Stimulated activated naive B cell treated with anti-CD40 and anti-IgM and Interleukin-4, amounts not matched to agents 10 μg/mL and 1 μg/mL and 100 μg/mL, for 72 hours (primary cell): ENCODE data around the gene DNTT.

ENCODE experiments used
- ATAC-seq, 2 donors: fragments of 150-1000 bp; cut with Tn5 transposase; replicated peaks; 2 replicates each; pipeline ENCODE4 v1.10.0; 2021; ENCODE audit warnings: moderate library complexity in 1 of 2
- DNase-seq: peaks from one replicate; pipeline ENCODE4 v3.0.0; 2021
- H3K27ac Mint-ChIP-seq: one replicate; pipeline ENCODE4 v1.8.0; 2022; ENCODE audit warnings: mild to moderate bottlenecking, mixed read lengths
- H3K27me3 Mint-ChIP-seq, 2 donors: one replicate each; pipeline ENCODE4 v1.8.0; 2022; ENCODE audit warnings: mixed read lengths in 2 of 2
- H3K36me3 Mint-ChIP-seq, 2 donors: one replicate each; pipeline ENCODE4 v1.8.0; 2022; ENCODE audit warnings: mixed read lengths in 2 of 2, mild to moderate bottlenecking in 1 of 2
- H3K4me1 Mint-ChIP-seq, 2 donors: one replicate each; pipeline ENCODE4 v1.8.0; 2022; ENCODE audit warnings: mixed read lengths in 2 of 2, mild to moderate bottlenecking in 1 of 2
- H3K4me3 Mint-ChIP-seq, 2 donors: one replicate each; pipeline ENCODE4 v1.8.0; 2022; ENCODE audit warnings: mild to moderate bottlenecking in 2 of 2, mixed read lengths in 2 of 2, moderate library complexity in 1 of 2
- H3K9me3 Mint-ChIP-seq, 2 donors: one replicate each; pipeline ENCODE4 v1.8.0; 2022; ENCODE audit warnings: mixed read lengths in 2 of 2, mild to moderate bottlenecking in 1 of 2

The DNTT gene

DNA sequence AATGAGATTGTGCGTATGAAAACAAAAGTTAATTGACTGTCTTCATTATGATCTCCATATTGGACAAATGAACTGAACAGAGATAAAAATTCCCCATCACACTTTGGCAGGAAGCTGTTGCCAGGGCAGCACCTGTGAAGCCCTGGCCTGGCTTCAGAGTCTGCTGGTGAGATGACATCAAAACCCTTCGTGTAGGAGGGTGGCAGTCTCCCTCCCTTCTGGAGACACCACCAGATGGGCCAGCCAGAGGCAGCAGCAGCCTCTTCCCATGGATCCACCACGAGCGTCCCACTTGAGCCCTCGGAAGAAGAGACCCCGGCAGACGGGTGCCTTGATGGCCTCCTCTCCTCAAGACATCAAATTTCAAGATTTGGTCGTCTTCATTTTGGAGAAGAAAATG, at the start of gene DNTT:
TSS of gene DNTT (plus strand) at position 205 of the 400 bp plus-strand sequence. CDS start at position 269, 64 bp downstream.
- Mint-ChIP-seq H3K27ac (peak within 1 kb of the TSS; percentile 47), H3K27me3 (peaks cover 7 to 25% of the 10 kb centered on the region in 2 donors)

DNA sequence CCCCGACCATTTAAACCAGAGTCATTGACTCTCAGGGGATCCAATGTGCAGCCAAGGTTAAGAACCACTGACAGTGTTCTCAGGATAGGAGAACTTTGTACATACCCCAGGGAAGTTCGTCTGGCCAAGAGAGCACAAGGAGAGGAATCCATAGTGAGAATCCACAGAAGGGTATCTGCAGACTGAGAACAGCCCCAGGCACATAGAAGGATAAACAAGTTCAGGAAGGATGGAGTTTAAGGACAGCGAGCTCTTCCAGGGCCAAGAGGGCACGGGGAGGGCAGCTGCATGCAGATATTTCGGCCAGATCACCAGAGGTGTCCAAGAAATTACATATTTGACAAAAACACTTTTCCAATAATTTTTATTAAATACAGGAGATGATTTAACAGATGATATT, 49.3 kb upstream of the DNTT start:
- H3K4me1 Mint-ChIP-seq, result peaks cover 53 to 87% of the 10 kb centered on the region in 2 donors
- H3K36me3 Mint-ChIP-seq, result peaks cover 52 to 58% of the 10 kb centered on the region in 2 donors
- no peak overlapping the region for H3K4me3 Mint-ChIP-seq
- ATAC-seq, result no peak
- DNase-seq, result no peak
- no peaks in the 10 kb centered on the region for H3K9me3 Mint-ChIP-seq
- H3K27me3 Mint-ChIP-seq, result no peaks in the 10 kb centered on the region
- peak overlapping the region; percentile 87 for H3K27ac Mint-ChIP-seq

More for the DNA sequence above, at the start of gene DNTT:
- no peaks in the 10 kb centered on the region for H3K36me3 Mint-ChIP-seq
- H3K4me3 Mint-ChIP-seq, result peak within 1 kb of the TSS in 1 of 2 donors; percentile 30
- ATAC-seq, result peak in 1 of 2 donors; percentile 33
- no peak for DNase-seq
- H3K9me3 Mint-ChIP-seq, result no peaks in the 10 kb centered on the region
- peaks cover 27 to 63% of the 10 kb centered on the region in 2 donors for H3K4me1 Mint-ChIP-seq

GRCh38 chr10:96255549-96256333, 48.5 kb upstream of the DNTT start:
- ATAC-seq, result no peak
- H3K4me3 Mint-ChIP-seq, result no peak overlapping the region
- no peaks in the 10 kb centered on the region for H3K27me3 Mint-ChIP-seq
- no peaks in the 10 kb centered on the region for H3K9me3 Mint-ChIP-seq
- H3K4me1 Mint-ChIP-seq, result peaks cover 54 to 89% of the 10 kb centered on the region in 2 donors
- H3K27ac Mint-ChIP-seq, result no peak overlapping the region
- no peak for DNase-seq
- peaks cover 56 to 59% of the 10 kb centered on the region in 2 donors for H3K36me3 Mint-ChIP-seq

GRCh38 chr10:96257944-96258343, 46.3 kb upstream of the DNTT start:
- Mint-ChIP-seq H3K27me3 (no peaks in the 10 kb centered on the region), H3K36me3 (peaks cover 52 to 61% of the 10 kb centered on the region in 2 donors), H3K27ac (peak overlapping the region; percentile 84), H3K9me3 (no peaks in the 10 kb centered on the region), H3K4me1 (peaks cover 54 to 90% of the 10 kb centered on the region in 2 donors), H3K4me3 (peak overlapping the region; percentile 48 to 55)
- DNase-seq, result no peak
- peak; percentile 67 to 69 for ATAC-seq

- Mint-ChIP-seq H3K4me1 (peaks cover 60 to 90% of the 10 kb centered on the region in 2 donors), H3K27ac (peak overlapping the region; percentile 87), H3K36me3 (peaks cover 55 to 66% of the 10 kb centered on the region in 2 donors), H3K4me3 (peak overlapping the region; percentile 33 to 55), H3K27me3 (no peaks in the 10 kb centered on the region), H3K9me3 (no peaks in the 10 kb centered on the region)
- ATAC-seq, result no peak
- no peak for DNase-seq
These were observed 45.1 kb upstream of the DNTT start for GRCh38 chr10:96259150-96259549.

GRCh38 chr10:96260014-96260413, 44.2 kb upstream of the DNTT start:
- peak overlapping the region; percentile 86 for H3K27ac Mint-ChIP-seq

DNA sequence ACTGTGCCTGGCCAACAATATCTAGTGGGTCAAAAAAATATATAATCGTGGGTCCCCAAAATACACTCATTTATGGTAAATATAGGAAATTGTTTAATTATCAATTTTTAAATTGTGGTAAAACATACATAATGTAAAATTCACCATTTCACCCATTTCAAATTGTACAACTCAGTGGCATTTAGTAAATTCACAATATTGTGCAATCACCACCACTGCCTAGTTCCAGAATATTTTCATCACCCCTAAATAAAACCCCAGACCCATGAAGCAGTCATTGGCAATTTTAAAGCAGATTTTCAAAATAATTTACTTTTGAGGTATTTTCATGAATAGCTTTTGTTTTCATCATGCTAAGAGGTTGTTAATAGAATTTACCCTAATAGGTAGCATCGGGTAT, 43.1 kb upstream of the DNTT start:
- ATAC-seq, result no peak
- Mint-ChIP-seq H3K36me3 (peaks cover 56 to 70% of the 10 kb centered on the region in 2 donors), H3K4me1 (peaks cover 65 to 93% of the 10 kb centered on the region in 2 donors), H3K27ac (no peak overlapping the region), H3K27me3 (no peaks in the 10 kb centered on the region), H3K9me3 (peaks cover 0 to 2% of the 10 kb centered on the region in 2 donors), H3K4me3 (no peak overlapping the region)
- DNase-seq, result no peak

More at GRCh38 chr10:96260014-96260413, 44.2 kb upstream of the DNTT start:
- H3K27me3 Mint-ChIP-seq, result no peaks in the 10 kb centered on the region
- no peaks in the 10 kb centered on the region for H3K9me3 Mint-ChIP-seq
- peak overlapping the region; percentile 8 to 28 for H3K4me3 Mint-ChIP-seq
- no peak for DNase-seq
- ATAC-seq, result peak in 1 of 2 donors; percentile 49
- peaks cover 50 to 65% of the 10 kb centered on the region in 2 donors for H3K36me3 Mint-ChIP-seq
- H3K4me1 Mint-ChIP-seq, result peaks cover 62 to 90% of the 10 kb centered on the region in 2 donors

GRCh38 chr10:96261930-96262329, 42.3 kb upstream of the DNTT start:
- Mint-ChIP-seq H3K9me3 (peaks cover 0 to 2% of the 10 kb centered on the region in 2 donors), H3K27ac (peak overlapping the region; percentile 25), H3K4me3 (no peak overlapping the region), H3K36me3 (peaks cover 60 to 75% of the 10 kb centered on the region in 2 donors), H3K4me1 (peaks cover 66 to 95% of the 10 kb centered on the region in 2 donors), H3K27me3 (no peaks in the 10 kb centered on the region)
- DNase-seq (no peak), ATAC-seq (peak in 1 of 2 donors; percentile 25)

- ATAC-seq (no peak), DNase-seq (no peak)
- Mint-ChIP-seq H3K27me3 (no peaks in the 10 kb centered on the region), H3K27ac (peak overlapping the region; percentile 92), H3K36me3 (peaks cover 56 to 72% of the 10 kb centered on the region in 2 donors), H3K9me3 (peaks cover 0 to 2% of the 10 kb centered on the region in 2 donors), H3K4me3 (peak overlapping the region; percentile 63 to 65), H3K4me1 (peaks cover 62 to 92% of the 10 kb centered on the region in 2 donors)
These were observed 41.1 kb upstream of the DNTT start for GRCh38 chr10:96263176-96263575.

DNA sequence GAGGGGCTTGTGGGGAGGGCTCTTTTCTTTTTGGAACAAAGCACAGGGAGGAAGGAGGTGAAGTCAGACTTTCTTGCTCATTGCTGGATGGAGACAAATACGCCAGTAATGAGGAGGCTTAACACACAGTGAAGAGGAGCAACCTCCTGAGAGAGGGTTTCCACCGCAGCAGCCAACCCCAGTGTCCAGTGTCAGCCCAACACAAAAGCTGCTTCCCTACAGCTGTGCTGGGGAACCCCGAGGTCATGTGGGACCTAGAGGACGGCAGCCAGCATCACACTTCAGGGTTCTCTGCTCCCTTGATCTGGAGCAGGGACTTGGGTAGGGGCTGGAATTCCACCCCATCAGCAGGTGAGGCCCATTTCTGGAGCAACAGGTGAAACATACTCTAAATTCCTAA, 40.6 kb upstream of the DNTT start:
- H3K36me3 Mint-ChIP-seq, result peaks cover 59 to 76% of the 10 kb centered on the region in 2 donors

GRCh38 chr10:96264938-96265337, 39.3 kb upstream of the DNTT start:
- Mint-ChIP-seq H3K27ac (no peak overlapping the region), H3K36me3 (peaks cover 58 to 78% of the 10 kb centered on the region in 2 donors), H3K4me1 (peaks cover 62 to 91% of the 10 kb centered on the region in 2 donors), H3K27me3 (no peaks in the 10 kb centered on the region), H3K9me3 (peaks cover 0 to 2% of the 10 kb centered on the region in 2 donors), H3K4me3 (no peak overlapping the region)
- ATAC-seq (no peak), DNase-seq (no peak)

More for the DNA sequence above, 40.6 kb upstream of the DNTT start:
- peaks cover 0 to 2% of the 10 kb centered on the region in 2 donors for H3K9me3 Mint-ChIP-seq
- DNase-seq (no peak), ATAC-seq (peak; percentile 68 to 72)
- H3K27me3 Mint-ChIP-seq, result no peaks in the 10 kb centered on the region
- peaks cover 63 to 92% of the 10 kb centered on the region in 2 donors for H3K4me1 Mint-ChIP-seq
- H3K27ac Mint-ChIP-seq, result peak overlapping the region; percentile 92
- peak overlapping the region; percentile 63 to 65 for H3K4me3 Mint-ChIP-seq

DNA sequence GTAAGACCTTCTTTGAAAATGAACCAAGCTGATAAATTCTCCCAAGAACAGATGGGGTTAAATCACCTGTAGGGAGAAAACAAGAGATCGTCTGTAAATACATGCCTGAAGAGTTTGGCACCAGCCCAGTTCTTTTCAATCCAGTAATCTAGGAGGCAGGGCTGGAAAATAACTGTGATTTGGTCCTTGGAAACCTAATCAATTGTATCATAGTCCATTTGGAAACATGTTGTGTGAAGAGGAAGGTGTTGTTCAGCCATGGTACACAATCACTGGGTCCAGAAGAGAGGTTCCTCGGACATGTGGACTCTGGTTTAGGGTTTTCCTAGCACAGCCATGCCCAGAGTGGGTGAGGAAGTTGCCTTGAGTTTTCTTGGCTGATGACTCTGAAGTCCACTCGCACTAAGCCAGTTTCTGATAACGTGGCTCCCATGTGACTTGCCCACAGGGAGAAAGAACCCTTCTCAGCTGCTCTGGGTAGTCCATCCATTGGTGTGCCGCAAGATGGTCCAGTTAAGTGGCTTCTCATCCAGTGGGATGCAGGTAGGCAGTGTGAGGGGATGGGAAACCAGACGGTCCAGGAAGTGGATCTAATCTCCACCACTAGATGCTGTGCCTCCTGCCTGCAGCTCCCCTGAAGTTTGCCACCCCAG, 38.0 kb upstream of the DNTT start:
- no peak for DNase-seq
- Mint-ChIP-seq H3K4me1 (peaks cover 56 to 81% of the 10 kb centered on the region in 2 donors), H3K27ac (peak overlapping the region; percentile 88), H3K4me3 (peak overlapping the region; percentile 91 to 93), H3K36me3 (peaks cover 57 to 73% of the 10 kb centered on the region in 2 donors), H3K27me3 (no peaks in the 10 kb centered on the region), H3K9me3 (peaks cover 0 to 2% of the 10 kb centered on the region in 2 donors)
- no peak for ATAC-seq

DNA sequence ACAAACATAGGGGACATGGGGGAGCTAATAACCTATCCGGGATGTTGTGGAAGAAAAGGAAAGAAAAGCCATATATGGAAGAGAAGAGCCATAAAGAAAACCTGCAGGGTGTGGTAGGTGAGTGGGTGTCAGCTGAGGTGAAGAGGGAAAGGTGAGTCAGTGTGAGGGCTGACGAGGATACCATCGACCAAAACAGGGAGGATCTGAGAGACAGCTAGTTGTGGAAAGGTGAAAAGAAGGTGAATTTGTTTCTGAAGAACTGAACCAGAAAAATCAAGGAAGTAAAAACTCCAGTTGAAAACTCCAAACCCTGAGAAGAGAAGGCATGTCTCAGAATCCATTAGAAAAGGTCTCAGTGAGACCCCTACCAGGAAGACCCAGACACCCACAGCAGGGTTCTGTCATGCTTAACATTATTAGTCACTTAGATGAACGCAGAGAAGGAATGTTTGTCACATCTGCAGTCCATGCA, 37.0 kb upstream of the DNTT start:
- H3K9me3 Mint-ChIP-seq, result peaks cover 0 to 2% of the 10 kb centered on the region in 2 donors
- no peaks in the 10 kb centered on the region for H3K27me3 Mint-ChIP-seq
- peak; percentile 33 to 49 for ATAC-seq
- H3K4me1 Mint-ChIP-seq, result peaks cover 57 to 79% of the 10 kb centered on the region in 2 donors
- DNase-seq, result no peak
- peak overlapping the region; percentile 88 for H3K27ac Mint-ChIP-seq
- peak overlapping the region; percentile 91 to 93 for H3K4me3 Mint-ChIP-seq
- H3K36me3 Mint-ChIP-seq, result peaks cover 57 to 69% of the 10 kb centered on the region in 2 donors

- Mint-ChIP-seq H3K9me3 (peaks cover 0 to 2% of the 10 kb centered on the region in 2 donors), H3K27ac (peak overlapping the region; percentile 89), H3K4me3 (peak overlapping the region; percentile 91 to 93), H3K27me3 (no peaks in the 10 kb centered on the region), H3K36me3 (peaks cover 49 to 60% of the 10 kb centered on the region in 2 donors), H3K4me1 (peaks cover 57 to 79% of the 10 kb centered on the region in 2 donors)
- ATAC-seq (no peak), DNase-seq (no peak)
These were observed 35.8 kb upstream of the DNTT start for GRCh38 chr10:96268341-96268909.
